CD1c-positive myeloid dendritic cell (primary cell): ENCODE measurements around the gene SCN7A.
"Not testable (repeated sequence)": the region's sequence is repeated elsewhere in the genome, so short reads cannot be mapped to it uniquely, and the experiment has no call there.

Experiments used
- DNase-seq: peaks from one replicate; pipeline ENCODE4 v3.0.0-alpha.2; 2016; ENCODE audit errors: extremely low spot score

Gene SCN7A

DNA sequence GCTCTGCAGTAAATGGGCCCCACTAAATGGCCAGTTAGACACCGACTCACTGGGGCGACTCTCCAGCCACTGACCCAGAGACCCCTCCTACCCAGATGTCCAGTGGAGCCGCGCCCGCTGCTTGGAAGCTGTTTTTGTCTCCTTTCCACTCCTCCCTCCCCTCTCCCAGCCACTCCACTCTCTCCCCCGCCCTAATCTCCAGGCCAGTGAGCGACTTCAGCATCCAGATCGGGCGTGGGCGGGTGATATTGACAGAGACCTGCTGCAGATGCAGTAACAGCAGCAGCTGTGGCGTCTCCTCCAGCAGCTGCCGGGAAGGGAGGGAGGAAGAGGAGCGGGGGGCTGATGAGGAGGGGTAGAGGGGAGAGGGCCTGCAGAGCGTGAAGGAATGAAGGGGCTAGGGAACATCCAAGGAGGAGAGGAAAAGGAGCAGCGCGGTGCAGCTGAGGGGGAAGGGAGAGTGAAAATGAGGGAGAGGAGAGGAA lies at the start of gene SCN7A:
SCN7A (minus strand) TSS at position 110 of the 485 bp plus-strand sequence. CDS start 16,553 bp downstream, outside the sequence.
- DNase-seq = peak; percentile 10

DNA sequence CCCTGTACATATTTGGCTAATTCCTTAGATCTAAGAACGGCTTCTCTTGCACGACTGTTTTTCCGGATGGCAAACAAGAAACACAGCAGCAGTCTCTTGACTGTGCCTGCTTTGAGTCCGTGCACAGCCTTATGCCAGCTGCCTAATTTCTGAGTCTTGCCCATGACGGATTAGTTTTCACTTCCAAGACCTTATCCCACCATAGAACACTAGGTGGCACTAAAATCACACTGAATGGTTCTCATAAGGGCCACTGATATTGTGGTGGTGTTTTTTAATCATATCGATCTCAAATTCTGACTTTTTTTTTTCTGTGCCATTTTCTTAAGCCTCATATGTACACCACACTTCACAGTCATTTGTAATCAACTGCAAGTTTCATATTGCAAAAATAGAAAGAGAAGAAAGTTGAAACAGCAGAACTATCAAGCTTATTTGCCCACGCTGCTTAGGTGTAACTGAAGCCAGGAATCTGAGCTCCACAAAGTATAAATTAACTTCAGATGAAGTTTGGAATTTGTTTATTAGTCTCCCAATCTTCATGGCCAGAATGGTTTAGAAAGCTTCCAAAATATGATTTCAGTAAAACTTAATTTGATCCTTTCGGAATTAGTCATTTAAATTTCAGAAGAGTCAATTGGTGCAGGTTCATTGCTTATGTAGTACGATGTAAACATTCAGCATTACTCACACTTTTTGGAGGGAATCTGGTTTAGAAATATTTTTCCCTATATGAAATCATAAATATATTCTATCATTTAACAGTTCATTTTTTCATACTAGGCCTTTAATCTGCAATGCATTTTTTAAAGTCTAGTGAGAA lies 45.5 kb upstream of the SCN7A start:
- DNase-seq = peak; percentile 71

DNA sequence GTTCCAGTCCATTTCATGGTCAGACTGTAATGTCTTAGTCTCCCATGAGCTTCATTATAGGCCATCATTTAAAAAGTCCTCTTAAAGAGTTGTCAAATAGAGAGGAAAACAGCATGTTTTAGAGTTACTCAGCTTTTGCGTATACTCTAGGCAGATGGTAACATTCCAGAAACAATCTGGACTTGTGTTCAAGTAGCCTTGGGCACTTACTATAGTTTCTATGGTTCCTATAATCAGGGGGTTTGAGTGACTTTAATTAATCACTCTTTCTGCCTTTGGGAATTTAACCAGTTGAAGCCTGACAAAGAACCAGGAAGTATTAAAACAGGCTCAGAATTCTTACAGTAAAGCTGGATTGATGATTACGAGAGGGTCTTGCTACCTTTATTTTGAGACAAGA lies 42.1 kb upstream of the SCN7A start:
- no peak for DNase-seq

DNA sequence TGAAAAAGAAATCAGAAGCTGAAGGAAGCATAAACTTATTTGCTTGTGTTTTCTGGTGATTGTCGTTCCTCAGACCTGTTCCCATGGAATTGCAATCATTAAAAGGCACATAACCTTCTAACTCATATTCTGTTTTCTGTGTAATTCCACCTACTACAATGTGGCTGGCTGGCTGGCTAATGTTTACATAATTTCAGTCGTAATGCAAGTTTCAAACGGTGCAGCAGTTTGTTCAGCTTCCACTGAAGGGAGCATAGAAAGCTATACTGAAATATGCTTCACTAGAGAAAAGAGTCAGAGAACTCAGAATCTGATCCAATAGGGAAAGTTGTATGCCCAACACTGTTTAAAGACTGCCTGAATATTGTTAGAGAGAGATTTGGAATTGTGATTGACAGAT lies 27.1 kb upstream of the SCN7A start:
- no peak for DNase-seq

DNA sequence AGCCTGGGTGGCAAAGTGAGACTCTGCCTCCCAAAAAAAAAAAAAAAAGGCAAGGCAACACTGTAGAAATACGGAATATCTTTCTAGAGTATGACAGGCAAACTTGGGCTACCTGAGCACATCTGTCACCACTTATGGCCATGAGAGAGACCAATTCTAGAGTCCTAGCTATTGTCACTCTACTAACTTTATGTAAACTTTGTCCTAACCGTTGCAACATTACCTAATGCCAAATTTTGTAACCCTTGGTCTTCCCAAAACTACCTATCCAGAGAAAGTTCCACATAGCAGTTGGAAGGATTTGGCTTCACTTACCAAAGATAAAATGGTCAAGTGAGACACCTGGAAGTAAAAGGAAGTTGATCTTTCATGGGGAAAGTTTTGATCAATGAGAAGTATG lies 26.6 kb upstream of the SCN7A start:
- DNase-seq = no peak

DNA sequence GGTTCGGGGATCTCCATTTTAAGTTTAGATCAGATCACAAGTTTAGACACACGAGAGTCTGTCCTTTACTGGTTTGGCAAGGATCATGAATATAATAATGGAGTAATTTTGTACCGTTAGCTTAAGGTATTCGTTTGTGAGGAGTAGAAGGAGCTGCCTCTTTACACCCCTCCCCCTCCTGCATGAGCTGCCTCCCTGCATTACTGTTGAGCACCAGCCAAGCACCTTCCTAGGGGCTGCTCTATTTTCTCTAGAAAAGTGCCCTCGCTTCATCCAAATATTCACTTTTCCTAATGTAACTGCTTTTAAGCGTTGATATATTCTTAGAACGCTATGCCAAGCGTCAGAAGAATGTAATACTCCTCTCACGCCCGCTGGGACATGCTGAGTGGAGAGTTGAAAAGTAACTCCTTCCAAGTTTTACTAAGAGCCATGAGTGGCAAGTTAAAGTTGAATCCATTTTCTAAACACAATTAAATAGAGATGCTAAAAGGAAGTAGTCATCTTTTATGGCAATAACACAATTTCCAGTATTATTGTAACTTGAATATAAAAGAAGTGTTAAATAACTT lies 25.4 kb upstream of the SCN7A start:
- no peak for DNase-seq

DNA sequence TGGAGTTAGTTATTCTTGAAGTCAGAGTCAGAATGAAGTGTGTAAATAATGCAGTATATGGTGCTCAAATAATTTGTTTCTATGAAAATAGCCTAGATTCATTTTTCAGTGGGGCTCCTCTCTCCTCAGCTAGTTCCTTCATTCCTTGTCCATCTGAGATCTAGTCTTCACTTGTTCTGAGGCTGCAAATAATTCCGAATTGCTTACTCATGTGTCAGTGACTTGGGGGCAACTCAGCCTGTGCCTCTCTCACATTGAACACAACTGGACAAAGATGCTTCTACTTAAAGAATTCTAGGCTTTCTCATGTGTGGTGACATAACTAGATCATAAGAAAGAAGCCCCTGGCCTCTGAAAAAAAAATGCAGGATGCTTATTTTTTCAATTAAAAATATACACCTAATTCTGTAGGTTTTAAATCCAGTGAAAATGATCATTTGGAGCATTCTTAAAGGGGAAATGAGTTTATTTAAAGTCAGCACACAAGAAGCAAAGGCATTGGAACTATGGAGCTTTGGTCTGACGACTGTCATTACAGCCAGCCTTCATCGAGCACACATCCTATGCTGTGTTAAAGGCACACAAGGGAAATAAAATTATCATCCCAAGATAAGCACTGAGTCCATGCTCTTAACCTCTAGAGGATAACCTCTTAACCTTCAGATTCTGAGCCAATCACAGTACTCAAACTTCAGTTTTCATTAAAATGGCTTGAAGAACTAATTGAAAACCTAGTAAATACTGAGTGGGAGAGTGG lies 24.8 kb upstream of the SCN7A start:
- no peak for DNase-seq

DNA sequence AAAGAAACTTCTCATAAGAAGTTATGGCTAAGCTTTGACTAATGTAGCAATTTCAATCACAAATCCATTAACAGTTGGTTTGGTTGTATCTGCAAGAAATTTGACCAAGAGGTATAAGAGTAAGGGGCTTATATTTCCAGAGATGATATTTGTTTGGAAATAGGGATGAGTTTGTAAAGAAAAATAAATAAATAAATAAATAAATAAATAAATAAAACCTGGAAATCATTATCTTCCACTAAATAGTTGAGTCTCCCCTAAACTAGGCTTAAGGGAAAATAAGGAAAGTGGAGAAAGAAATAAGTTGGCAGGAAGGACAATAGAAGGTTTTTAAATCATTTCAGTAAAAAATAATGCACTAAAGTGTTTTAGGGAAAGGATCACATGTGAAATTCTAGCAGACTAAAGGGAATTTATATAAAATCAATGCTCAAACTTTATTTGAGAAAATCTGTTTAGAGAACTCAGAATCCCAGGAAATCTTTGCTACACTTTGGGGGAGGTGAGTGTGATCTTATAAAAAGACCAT lies 23.5 kb upstream of the SCN7A start:
- no peak for DNase-seq

DNA sequence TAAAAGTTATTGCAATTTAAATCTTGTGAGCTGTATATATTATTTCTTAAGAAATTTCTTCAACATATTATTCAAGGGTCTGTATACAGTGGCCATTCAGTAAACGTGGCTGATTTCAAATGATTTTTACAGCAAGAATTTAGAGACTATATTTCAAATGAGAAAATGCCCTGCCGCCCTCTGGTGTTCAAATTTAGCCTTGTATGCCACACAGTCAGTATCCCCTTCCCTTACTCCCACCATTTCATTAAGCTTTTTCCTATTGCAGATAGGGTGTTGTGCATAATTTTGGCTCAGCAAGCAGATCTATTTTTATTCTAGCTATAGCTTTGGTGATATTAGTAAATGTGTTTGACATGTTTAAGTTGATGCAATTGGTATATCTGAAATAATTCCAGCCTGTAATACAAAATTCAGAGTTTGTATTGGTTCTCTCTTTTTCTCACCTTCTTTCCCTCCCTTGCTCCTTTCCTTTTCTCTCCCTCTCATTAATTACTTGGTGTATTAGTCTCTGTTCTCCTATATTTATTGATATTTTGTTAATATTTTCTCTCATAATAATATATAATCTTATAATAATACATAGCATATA lies 22.8 kb upstream of the SCN7A start:
- DNase-seq = no peak

DNA sequence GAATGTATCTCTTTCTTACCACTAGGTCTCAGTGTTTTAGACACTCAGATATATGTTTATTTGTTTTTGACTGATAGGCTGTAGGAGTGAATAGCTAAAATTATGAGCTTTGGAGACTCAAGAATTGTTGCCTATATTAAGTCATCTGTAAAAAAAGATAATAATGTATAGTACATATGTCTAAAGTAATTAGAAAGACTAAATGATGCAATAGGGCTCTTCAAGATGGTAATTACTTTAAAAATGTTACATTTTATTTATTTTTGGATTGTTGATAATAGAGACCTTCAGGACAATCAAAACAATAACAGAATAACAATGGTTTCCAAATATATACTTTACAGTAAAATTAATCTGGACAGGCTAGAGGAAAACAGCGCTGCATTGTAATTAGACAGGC lies 19.9 kb upstream of the SCN7A start:
- no peak for DNase-seq

DNA sequence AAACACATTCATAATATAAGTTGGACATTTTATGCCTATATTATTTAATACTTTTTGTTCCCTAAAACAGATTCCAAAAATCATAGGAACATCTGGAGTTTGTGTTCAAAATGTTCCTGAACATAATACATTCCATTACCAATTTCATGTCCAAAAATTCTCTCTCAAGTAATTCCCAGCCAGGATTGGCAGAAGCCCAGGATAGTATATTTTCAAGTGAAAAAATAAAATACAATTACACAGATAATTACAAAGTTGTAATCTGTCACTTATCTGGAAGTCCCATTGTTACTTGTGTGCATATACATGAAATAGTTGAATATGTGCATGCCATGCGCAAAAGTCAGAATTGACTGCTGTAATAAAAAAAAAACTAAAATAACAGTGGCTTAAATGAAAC lies 5.2 kb upstream of the SCN7A start:
- no peak for DNase-seq

DNA sequence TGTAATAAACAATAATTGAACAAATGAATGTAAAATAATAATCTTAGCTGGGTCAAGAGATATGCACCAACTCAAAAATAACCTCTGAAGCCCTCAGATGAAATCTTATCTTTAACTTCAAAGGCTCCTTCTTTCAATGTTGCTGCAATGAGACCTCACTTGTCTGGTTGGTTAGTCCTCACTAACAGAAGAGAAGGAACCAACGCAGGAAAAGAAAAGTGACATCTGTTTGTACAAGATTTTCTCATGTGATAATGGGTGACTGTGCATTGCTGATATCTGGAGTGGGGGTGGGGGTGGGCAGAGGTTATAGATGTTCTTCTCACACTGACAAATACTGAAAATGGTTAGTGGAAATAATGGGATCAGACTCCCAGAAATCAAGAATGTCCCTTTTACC lies 2.6 kb downstream of the SCN7A start:
- no peak for DNase-seq

DNA sequence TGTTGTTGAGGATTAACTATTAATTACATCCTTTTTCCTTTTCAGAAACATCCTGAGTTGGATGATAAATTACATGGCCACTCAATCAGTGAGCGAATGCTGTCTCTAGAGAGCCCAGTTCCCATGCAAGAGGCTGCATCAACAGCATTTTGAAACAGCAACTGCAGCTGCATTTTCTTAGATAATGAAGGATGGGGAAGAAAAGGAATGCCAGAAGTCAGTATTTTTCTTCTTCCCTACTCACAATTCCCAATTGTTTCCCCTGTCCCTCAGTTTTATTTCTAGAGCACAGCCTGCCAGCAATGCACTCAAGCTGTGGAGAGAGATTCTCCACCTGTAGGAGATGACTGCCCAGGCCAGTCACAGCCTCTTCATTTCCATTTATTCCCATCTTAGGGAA lies 6.9 kb downstream of the SCN7A start:
- no peak for DNase-seq

DNA sequence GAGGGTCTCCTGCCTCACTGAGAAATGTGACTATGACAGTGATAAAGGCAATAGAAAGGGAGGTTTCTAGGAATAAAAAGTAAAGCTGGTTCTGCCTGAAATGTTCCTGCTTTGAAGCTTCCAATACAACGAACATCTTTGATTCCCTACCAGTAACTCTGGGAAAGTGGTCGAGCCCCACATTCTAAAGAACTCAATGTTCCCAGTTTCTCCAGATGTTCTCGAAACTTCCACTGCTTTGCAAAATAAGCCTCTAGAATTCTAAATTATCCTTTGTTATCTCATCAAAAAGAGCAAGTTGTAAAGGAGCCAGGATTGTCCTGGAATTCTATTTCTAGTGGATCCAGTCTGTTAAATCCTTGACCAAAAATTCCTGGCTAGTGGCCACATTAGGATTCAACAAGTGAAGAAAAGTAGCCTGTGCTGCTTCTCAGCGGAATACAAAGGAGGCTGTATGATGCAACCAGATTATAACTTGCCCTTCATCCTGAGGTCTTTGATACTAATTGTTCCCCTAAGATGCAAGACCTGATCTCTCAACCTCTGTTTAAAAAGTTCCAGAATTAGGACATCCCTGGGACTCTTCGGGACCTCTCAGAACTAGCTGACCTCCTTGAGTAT lies 8.4 kb downstream of the SCN7A start:
- no peak for DNase-seq

DNA sequence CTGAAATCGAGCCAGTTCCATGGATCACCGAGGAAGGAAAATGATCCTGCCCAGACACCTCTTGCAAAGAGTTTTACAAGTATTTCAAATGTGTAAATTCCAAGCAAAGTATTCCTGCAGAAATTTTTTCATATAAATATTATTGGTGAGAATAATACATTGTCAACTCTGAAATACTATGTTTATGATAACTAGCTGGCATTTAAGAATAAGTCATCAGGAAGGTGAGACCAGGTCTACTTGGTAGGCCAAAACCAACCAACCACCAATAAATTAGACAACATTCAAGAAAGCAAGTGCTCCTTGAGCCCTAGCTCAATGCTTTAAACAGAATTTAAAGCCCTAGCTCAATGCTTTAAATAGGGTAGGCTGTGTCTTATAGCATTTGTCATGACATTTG lies 21.7 kb downstream of the SCN7A start:
- no peak for DNase-seq

DNA sequence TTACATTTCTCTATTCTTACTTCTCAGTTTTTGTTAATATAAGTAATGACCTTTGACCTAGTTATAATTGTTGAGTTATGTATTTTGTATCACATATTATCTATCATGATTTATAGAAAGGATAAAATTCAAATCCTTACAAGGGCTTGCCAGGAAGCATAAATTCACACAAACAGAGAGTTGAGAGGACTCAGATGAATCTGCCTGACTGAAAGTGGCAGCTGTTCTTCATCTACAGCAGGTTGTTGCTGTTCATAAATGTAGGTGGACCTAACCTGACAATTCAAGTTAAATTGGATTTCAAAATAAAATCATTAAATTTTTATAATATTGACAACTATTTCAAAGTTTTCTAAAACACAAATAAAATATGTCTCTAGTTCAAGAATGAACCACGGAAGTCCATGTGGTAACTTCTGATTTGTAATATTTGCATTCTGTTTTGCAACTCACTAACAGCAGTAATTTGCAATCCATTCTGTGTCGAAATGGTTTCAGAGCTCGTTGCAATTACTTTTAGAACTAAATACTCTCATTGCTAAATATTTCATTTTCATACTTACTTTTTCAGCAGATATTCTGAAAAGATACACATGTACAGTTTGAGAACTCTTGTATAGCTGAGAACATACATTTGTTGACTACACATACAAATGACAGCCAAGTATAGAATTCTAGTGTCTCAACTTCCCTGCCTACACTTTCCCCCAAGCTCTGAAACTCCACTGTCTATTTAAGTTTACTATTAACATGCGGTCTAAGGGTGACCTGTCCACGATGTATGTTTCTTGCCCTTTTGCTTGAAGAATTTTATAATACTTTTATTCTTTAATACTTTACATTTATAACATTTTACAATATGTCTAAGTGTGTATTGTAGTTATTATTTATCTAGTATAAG lies 25.7 kb downstream of the SCN7A start:
- peak; percentile 70 for DNase-seq

DNA sequence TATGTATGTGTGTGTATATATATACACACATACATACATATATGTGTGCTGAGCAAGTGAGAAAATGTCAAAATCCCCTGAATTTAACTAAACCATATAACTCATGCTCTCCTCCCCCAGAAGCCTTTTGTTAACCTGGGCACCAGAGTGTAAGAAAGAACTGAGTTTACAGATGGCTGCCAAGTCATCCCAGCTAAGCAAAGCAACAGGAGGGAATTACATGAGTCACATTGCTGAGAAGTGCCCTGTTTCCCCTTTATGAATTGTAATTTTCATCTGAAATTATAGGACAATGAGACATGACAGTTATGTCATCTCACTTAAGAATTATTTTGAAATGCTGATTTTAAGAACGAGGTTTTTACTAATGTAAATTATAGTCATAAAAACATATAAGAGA lies 29.9 kb downstream of the SCN7A start:
- DNase-seq = peak; percentile 11

DNA sequence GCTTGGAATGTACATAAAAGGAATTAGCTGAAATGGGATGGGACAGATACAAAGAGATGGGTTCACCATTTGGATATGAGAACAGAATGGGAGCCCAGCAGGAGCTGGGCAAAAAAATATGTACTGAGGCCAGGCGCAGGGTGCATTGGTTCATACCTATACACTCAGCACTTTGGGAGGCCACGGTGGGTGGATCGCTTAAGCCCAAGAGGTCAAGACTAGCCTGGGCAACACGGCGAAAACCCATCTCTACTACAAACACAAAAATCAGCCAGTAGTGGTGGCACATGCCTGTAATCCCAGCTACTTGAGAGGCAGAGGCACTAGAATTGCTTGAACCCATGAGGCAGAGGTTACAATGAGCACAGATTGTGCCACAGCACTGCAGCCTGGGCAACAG lies 30.4 kb downstream of the SCN7A start:
- no peak for DNase-seq

DNA sequence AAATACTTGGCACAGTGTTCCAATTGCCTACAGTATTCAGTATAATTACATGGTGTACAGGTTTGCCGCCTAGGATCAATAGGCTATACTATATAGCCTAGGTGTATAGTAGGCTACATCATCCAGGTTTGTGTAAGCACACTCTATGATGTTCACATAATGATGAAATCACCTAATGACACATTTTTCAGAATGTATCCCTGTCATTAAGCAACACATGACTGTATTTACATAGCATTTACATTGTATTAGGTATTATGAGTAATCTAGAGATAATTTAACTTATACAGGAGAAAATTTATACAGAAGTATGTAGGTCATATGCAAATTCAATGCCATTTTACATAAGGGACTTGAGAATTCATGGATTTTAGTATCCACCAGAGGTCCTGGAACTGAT lies 35.4 kb downstream of the SCN7A start:
- DNase-seq = no peak

DNA sequence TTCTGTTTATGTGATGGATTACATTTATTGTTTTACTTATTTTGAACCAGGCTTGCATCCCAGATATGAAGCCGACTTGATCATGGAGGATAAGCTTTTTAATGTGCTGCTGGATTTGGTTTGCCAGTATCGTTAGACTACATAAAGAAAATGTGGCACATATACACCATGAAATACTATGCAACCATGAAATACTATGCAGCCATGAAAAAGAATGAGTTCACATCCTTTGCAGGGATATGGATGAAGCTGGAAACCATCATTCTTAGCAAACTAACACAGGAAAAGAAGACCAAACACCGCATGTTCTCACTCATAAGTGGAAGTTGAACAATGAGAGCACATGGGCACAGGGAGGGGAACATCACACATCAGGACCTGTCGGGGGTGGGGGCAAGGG lies 38.2 kb downstream of the SCN7A start:
- DNase-seq = not testable (repeated sequence)
